GM12875 (cell line): Measurements from ENCODE around the gene TRMO.

Experiments
- H3K4me3 ChIP-seq: one replicate; pipeline ENCODE4 v1.5.1; 2011; ENCODE audit warnings: low read depth, low read length, control low read depth
- CTCF ChIP-seq: IDR thresholded peaks from 2 replicates; pipeline ENCODE4 v1.5.1; 2011; ENCODE audit warnings: low read depth, mild to moderate bottlenecking, control low read depth, inconsistent platforms, low read length, moderate library complexity, borderline replicate concordance; ENCODE audit not compliant: insufficient read depth

TRMO gene

GRCh38 chr9:97911970-97912369 is 10.3 kb downstream of the TRMO start:
- TF ChIP-seq CTCF: no peak
- H3K4me3 ChIP-seq: no peak overlapping the region

- TF ChIP-seq CTCF: no peak
- no peak overlapping the region for H3K4me3 ChIP-seq
These were observed 10.8 kb downstream of the TRMO start for GRCh38 chr9:97911528-97911927.

- no peak overlapping the region for H3K4me3 ChIP-seq
- TF ChIP-seq CTCF: no peak
These were observed 11.9 kb downstream of the TRMO start for GRCh38 chr9:97910357-97910756.

- no peak for TF ChIP-seq CTCF
- no peak overlapping the region for H3K4me3 ChIP-seq
These were observed 13.6 kb downstream of the TRMO start for GRCh38 chr9:97908705-97909104.

- no peak for TF ChIP-seq CTCF
- no peak overlapping the region for H3K4me3 ChIP-seq
These were observed 14.7 kb downstream of the TRMO start for GRCh38 chr9:97907632-97908031.

- H3K4me3 ChIP-seq: no peak overlapping the region
- TF ChIP-seq CTCF: no peak
These were observed 15.3 kb downstream of the TRMO start for GRCh38 chr9:97907046-97907445.

- TF ChIP-seq CTCF: no peak
- H3K4me3 ChIP-seq: no peak overlapping the region
These were observed 16.0 kb downstream of the TRMO start for GRCh38 chr9:97906236-97906831.
